ENCODE measurements around the gene PTGES3L. TPM values are rescaled to one million over a fixed set of nuclear protein-coding genes. Genes with fewer than 3 reads are reported as not detected.
A peak's percentile ranks its signal among the peaks of the same experiment; 100 is the strongest.

Gene PTGES3L
- total RNA-seq, 1 donor from 2014 or later = 1.3 TPM

DNA sequence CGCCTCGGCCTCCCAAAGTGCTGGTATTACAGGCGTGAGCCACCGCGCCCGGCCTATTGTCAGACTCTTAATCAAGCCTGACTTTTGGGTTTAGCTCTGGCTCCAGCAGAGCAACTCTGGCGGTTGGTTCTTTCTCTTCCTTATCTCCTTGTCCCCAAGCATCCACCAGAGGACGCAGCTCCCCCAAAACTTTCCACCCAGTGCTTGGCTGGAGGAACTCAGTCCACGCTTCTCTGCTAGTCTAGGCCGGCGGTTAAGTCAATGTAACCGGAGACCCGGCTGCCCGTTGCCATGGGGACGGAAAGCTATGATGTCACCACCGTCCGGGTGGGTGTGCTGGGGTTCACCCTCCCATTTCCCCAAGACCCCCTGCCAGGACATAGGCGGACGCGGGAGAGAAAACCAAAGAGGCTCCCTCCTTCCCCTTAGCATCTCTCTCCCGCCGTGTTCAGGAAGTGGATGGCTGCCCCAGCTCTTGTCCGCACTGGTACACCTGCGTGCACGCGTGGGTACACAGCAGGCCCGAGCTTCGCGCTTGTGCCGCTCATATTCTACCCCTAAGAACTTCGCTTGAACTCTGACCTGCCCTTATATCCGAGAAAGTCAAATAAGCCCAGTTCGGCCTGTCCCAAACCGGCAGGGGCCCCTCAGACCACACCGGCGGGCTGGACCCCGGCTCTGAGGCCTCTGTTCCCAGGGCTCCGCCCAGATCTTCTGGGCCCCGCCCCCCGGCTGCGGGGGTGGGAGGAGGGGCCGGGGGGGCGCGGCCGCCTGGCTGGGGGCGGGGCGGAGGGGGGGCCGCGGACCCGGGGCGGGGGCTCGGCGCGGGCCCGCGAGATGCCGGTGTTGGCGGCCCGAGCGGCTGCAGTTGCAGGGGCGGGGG lies 44.8 kb upstream of the PTGES3L start, which contains the start of gene RND2:
Gene RND2, plus strand, starts transcription at position 825 of the 883 bp plus-strand sequence. CDS start 117 bp downstream, outside the sequence.
- H3K4me3 ChIP-seq (ENCODE audit: low read depth, low read length) = peak within 1 kb of the TSS; percentile 54
- DNase-seq (ENCODE audit: low read depth) = peak; percentile 63
- peak; percentile 89 for TF ChIP-seq CTCF (conservative IDR thresholded peaks at IDR 0.05; ENCODE audit: low read depth, low read length)

DNA sequence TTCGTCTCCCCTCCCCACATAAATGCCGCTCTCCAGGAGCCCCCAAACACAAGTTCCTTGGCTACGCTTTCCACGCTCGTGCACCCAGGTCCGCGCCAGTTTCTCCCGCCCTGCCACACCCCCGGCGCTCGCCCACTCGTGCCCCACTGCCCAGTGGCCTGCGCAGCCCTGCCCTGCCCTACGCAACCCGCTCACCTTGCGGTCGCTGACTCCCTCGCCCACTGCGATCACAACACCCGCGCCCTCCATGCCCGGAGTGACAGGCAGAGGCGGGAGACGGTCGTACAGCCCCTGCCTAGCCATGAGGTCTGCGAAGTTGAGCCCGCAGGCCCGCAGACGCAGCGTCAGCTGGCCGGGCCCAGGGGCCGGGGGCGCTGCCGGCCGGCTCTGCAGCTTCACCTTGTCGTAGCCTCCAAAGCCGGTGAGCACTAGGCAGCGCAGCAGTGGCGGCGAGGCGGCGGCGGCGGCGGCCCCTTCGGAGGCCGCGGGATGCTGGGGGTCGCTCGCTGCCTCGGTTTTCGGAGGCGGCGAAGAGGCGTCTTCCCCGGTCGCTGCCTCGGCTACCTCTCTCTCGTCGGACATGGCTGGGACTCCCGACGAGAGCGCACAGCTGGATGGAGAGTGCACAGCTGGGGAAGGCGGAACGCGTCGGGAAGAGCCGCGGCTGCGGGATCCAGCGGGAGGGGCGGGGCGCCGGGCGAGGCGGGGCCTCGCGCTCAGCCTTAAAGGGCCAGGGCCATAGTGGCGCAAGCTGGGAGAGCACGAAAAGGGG lies 42.0 kb upstream of the PTGES3L start, which contains the start of gene VAT1:
Gene VAT1, minus strand, starts transcription at position 645 of the 772 bp plus-strand sequence. Its CDS starts 63 bp downstream, at position 582.
- H3K4me3 ChIP-seq (ENCODE audit: low read depth, low read length) = peak within 1 kb of the TSS; percentile 98
- DNase-seq (ENCODE audit: low read depth) = no peak
- TF ChIP-seq CTCF (conservative IDR thresholded peaks at IDR 0.05; ENCODE audit: low read depth, low read length) = no peak

GRCh38 chr17:43020789-43021740 lies 41.2 kb upstream of the PTGES3L start:
- no peak for DNase-seq (ENCODE audit: low read depth)
- H3K4me3 ChIP-seq (ENCODE audit: low read depth, low read length) = peak overlapping the region; percentile 98
- no peak for TF ChIP-seq CTCF (conservative IDR thresholded peaks at IDR 0.05; ENCODE audit: low read depth, low read length)

DNA sequence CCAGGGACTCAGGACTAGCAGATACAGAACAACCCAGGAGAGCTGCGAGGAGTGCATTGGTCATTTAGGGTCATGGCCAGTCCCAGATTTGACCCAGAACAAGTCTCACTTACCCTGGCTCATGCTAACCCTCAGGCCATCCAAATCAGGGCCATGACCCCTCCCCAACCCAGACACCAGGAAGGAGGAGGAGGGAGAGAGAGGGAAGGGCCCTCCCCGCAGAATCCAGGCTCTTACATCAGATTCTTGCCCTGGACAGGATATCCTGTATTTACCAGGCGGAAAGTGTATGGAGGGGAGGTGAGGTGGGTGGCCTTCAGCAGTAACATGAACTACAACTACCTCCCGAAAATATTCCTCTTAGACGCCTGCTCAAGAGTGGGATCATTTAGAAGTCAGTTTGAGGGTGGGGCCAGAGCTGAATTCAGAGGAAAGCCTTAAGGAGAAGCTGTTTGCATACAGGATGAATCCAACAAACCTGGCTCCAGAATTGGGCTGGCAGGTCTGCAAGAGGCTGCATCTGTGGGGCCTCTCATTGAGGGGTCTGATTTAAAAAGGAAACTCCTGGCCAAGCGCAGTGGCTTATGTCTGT lies 40.2 kb upstream of the PTGES3L start:
- H3K4me3 ChIP-seq (ENCODE audit: low read depth, low read length) = peak overlapping the region; percentile 98
- DNase-seq (ENCODE audit: low read depth) = no peak
- TF ChIP-seq CTCF (conservative IDR thresholded peaks at IDR 0.05; ENCODE audit: low read depth, low read length) = no peak

DNA sequence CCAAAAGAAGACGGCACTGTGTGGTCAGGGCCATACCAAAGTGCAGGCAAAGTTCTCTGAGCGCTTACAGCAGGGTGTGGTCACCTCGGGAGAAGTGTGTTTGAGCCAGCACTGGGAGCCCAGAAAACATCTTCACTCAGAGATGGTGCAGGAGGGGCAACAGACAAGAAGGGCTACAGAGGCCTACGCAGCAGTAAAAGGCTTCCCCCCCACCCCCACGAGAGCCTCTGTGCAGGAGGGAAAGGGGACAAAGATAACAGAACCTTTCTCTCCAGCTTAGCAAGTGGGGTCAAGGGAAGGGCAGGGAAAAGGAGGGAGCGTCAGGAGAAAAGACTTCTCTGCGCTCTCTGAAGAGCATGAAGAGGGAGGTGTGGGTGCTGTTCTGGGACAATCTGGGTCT lies 39.5 kb upstream of the PTGES3L start:
- no peak overlapping the region for H3K4me3 ChIP-seq (ENCODE audit: low read depth, low read length)
- DNase-seq (ENCODE audit: low read depth) = no peak
- no peak for TF ChIP-seq CTCF (conservative IDR thresholded peaks at IDR 0.05; ENCODE audit: low read depth, low read length)

- DNase-seq (ENCODE audit: low read depth) = no peak
- no peak overlapping the region for H3K4me3 ChIP-seq (ENCODE audit: low read depth, low read length)
- TF ChIP-seq CTCF (conservative IDR thresholded peaks at IDR 0.05; ENCODE audit: low read depth, low read length) = no peak
Measured at GRCh38 chr17:43018932-43019331, 39.1 kb upstream of the PTGES3L start.

Measured in epithelial cell of proximal tubule (primary cell).